ENCODE data around the gene TSTD2. TPM values are rescaled to one million over a fixed set of nuclear protein-coding genes. Genes with fewer than 3 reads are reported as not detected.
A peak's percentile ranks its signal among the peaks of the same experiment; 100 is the strongest.

The TSTD2 gene
- total RNA-seq, 4 donors from 2014 or later: 6.9 to 20.0 (median 10.1) TPM

DNA sequence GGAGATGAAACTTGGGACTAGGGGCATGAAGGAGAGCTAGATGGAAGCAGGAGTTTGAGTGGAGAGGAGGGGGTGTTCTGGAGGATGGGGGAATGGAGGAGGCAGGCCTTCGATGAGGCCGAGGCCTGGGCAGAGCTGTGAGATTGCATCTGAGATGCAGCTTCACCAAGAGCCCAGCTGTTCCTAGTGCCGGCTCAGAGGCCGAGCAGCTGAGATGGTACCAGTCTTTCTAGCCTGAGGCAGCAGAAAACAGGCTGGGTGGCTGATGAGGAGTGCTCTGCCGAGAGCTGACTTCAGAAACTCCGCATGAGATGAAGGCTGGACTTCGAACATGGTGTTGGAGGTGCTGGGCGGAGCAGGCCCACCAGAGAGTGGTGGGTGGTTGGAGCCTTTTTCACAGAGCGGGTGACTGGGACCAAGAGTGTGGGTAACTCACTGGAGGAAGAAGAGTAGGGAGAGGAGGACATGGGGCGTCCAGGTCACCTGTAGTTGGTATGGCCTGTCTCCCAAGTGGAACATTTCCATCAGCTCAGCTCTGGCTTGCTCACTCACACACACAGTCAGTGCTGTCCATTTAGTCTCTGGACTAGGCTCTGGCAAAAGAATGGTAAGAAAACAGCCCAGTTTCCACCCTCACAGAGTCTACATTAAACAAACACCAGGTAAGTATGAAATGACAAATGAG lies 77.0 kb downstream of the TSTD2 start:
- H3K36me3 ChIP-seq: no peaks in the 10 kb centered on the region
- no peak for DNase-seq
- peaks cover 4 to 41% (median 12%) of the 10 kb centered on the region in 3 donors for H3K4me1 ChIP-seq
- TF ChIP-seq, protein P1, sequence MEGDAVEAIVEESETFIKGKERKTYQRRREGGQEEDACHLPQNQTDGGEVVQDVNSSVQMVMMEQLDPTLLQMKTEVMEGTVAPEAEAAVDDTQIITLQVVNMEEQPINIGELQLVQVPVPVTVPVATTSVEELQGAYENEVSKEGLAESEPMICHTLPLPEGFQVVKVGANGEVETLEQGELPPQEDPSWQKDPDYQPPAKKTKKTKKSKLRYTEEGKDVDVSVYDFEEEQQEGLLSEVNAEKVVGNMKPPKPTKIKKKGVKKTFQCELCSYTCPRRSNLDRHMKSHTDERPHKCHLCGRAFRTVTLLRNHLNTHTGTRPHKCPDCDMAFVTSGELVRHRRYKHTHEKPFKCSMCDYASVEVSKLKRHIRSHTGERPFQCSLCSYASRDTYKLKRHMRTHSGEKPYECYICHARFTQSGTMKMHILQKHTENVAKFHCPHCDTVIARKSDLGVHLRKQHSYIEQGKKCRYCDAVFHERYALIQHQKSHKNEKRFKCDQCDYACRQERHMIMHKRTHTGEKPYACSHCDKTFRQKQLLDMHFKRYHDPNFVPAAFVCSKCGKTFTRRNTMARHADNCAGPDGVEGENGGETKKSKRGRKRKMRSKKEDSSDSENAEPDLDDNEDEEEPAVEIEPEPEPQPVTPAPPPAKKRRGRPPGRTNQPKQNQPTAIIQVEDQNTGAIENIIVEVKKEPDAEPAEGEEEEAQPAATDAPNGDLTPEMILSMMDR (IDR thresholded peaks at IDR 0.05): no peak
- no peak for TF ChIP-seq POLR2A (IDR thresholded peaks at IDR 0.05)
- no peaks in the 10 kb centered on the region for H3K9me3 ChIP-seq
- intact Hi-C loops (cut with DNase I): no loop called here
- peaks cover 0 to 18% (median 0%) of the 10 kb centered on the region in 4 donors for H3K27me3 ChIP-seq
- no peak overlapping the region for H3K4me3 ChIP-seq
- WGBS, 2 donors: 90 to 95% methylated on average over 10 of the region's 10 CpGs
- peak overlapping the region in 3 of 4 donors; percentile 88 to 91 (median 90) for H3K27ac ChIP-seq

DNA sequence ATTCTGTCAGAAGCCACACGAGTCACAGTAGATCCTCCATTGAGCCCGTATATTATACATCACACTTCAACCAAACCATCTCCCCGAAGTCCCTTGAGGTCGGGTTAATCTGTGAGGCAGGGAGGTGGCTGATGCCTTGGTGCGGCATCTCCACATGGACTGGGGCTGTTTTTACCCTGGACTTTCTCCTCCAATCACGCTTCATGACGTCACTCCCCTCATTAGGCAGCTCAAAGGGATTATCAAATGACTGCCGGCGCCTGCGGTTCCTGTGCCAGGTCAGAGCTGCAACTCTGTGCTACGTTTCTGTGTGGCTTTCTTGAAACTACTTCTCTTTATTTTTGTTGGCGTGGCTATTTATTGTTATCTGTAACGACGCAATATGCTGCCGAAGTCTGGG lies 78.0 kb downstream of the TSTD2 start:
- intact Hi-C loops (cut with DNase I): no loop called here
- WGBS, 2 donors: 48 to 77% methylated on average over 15 of the region's 15 CpGs
- peaks cover 4 to 35% (median 12%) of the 10 kb centered on the region in 3 donors for H3K4me1 ChIP-seq
- no peaks in the 10 kb centered on the region for H3K36me3 ChIP-seq
- H3K9me3 ChIP-seq: no peaks in the 10 kb centered on the region
- DNase-seq: no peak
- no peak for TF ChIP-seq POLR2A (IDR thresholded peaks at IDR 0.05)
- TF ChIP-seq, protein P1 (IDR thresholded peaks at IDR 0.05): no peak
- peak overlapping the region in 3 of 4 donors; percentile 7 to 91 (median 90) for H3K27ac ChIP-seq
- peaks cover 0 to 18% (median 0%) of the 10 kb centered on the region in 4 donors for H3K27me3 ChIP-seq
- no peak overlapping the region for H3K4me3 ChIP-seq

DNA sequence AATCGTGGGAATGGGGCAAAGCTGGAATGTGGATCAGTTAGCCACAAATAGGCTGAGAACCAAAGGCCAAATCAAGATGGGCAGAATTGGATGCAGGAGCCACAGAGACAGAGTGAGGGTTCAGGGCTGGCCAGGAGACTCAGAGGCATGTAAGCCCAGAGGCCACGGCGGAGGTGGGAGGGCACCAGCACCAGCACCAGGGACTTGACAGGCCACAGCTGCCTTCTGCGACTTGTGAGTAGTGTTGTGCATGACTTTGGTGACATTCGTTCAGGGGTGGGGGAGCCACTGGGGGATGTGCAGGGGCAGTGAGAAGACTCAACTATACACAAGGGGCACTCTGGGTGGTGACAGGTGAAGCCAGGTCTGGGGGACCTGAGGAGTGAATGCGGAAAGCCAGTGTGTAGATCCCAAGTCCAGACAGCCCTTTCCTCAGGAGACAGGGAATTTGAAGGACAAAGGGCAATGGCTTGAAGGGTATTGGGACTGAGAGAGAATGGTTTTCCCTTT lies 78.5 kb downstream of the TSTD2 start:
- H3K9me3 ChIP-seq: no peaks in the 10 kb centered on the region
- no peak overlapping the region for H3K4me3 ChIP-seq
- peak overlapping the region in 2 of 4 donors; percentile 7 to 91 for H3K27ac ChIP-seq
- peaks cover 4 to 35% (median 12%) of the 10 kb centered on the region in 3 donors for H3K4me1 ChIP-seq
- no peak for DNase-seq
- TF ChIP-seq, protein P1 (IDR thresholded peaks at IDR 0.05): no peak
- TF ChIP-seq POLR2A (IDR thresholded peaks at IDR 0.05): no peak
- WGBS, 2 donors: 95 to 99% methylated on average over 5 of the region's 6 CpGs
- intact Hi-C loops (cut with DNase I): no loop called here
- H3K36me3 ChIP-seq: no peaks in the 10 kb centered on the region
- H3K27me3 ChIP-seq: peaks cover 0 to 18% (median 0%) of the 10 kb centered on the region in 4 donors

DNA sequence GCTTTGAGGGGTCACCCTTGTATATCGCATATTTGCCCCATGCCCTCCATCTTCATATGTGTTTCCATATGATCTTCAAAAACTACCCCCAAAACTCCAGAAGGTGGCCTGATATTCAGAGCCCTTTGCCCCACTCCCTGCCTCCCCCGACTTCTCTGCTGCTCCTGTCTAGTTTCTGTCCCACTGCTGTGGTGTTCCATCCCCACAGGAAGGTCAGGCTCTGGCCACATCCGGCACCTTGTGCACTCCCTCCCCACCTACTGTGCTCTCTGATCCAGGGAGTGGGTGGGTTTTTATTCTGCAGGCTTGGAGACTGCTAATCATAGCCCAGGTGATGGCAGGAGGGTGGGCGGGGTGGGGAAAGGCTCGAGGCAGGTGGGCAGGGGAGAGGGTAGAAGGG lies 79.3 kb downstream of the TSTD2 start:
- 74 to 89% methylated on average over 3 to 5 of the region's 5 CpGs for WGBS, 2 donors
- TF ChIP-seq, protein P1 (IDR thresholded peaks at IDR 0.05): no peak
- TF ChIP-seq POLR2A (IDR thresholded peaks at IDR 0.05): no peak
- DNase-seq: no peak
- H3K27ac ChIP-seq: no peak overlapping the region
- no peak overlapping the region for H3K4me3 ChIP-seq
- peaks cover 0 to 5% (median 0%) of the 10 kb centered on the region in 3 donors for H3K36me3 ChIP-seq
- intact Hi-C loops (cut with DNase I): no loop called here
- peaks cover 4 to 29% (median 9%) of the 10 kb centered on the region in 3 donors for H3K4me1 ChIP-seq
- no peaks in the 10 kb centered on the region for H3K9me3 ChIP-seq
- H3K27me3 ChIP-seq: peaks cover 0 to 18% (median 0%) of the 10 kb centered on the region in 4 donors

DNA sequence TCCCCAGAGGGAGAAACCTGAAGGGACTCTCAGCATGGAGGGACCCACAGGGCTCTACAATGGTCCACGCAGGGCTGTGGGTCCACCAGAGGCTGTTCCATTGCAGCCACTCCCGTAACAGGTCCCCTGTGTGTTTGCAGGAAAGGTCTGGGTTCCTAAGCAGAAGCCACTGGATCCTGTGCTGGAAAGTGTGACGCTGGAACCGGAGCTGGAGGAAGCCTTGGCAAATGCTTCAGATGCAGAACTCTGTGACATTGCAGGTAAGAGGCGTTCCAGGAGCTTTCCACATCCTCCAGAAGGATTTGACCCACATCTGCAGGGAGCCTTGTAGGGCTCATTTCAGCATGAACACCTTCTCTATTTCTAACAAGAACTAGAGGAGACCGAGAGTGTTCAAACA lies 80.0 kb downstream of the TSTD2 start:
- no peak for DNase-seq
- TF ChIP-seq, protein P1 (IDR thresholded peaks at IDR 0.05): no peak
- no peak for TF ChIP-seq POLR2A (IDR thresholded peaks at IDR 0.05)
- Histone ChIP-seq H3K36me3 (peaks cover 0 to 12% (median 0%) of the 10 kb centered on the region in 3 donors), H3K4me1 (peaks cover 4 to 22% (median 9%) of the 10 kb centered on the region in 3 donors), H3K27ac (no peak overlapping the region), H3K27me3 (peaks cover 0 to 18% (median 0%) of the 10 kb centered on the region in 4 donors), H3K4me3 (no peak overlapping the region), H3K9me3 (no peaks in the 10 kb centered on the region)
- 72 to 80% methylated on average over 2 to 3 of the region's 6 CpGs for WGBS, 2 donors
- intact Hi-C loops (cut with DNase I): no loop called here

Data from esophagus squamous epithelium (tissue), 5 donors.